HCT116 (cell line): Measurements from ENCODE around the gene TRPM3. TPM values are rescaled to one million over a fixed set of nuclear protein-coding genes. Genes with fewer than 3 reads are reported as not detected.

Experiments
- ATAC-seq: fragments of 200-7000 bp; cut with Tn5 transposase; 2 replicates; pipeline ENCODE4 v1.9.1; 2020; ENCODE audit warnings: mild to moderate bottlenecking, moderate library complexity
- BruUV-seq: library from RNA; stranded (reverse); fragments of 400-500 nt; replicated peaks from 2 replicates; lab custom pipeline; 2021; lab: Mats Ljungman, UMichigan
- CTCF ChIA-PET: fragments of 300-600 bp; sonication (Branson Sonifier 250); formaldehyde crosslinking; loops from one replicate; lab custom pipeline; 2021; ENCODE audit warnings: antibody characterized with exemption; lab: Charles Lee
- POLR2A ChIA-PET: fragments of 300-600, 350-600 bp; sonication (Branson Sonifier 250); formaldehyde crosslinking; loops from one replicate; lab custom pipeline; 2021; ENCODE audit warnings: antibody characterized with exemption; lab: Charles Lee
- RAD21 ChIA-PET, 2 experiments: fragments of 300-600 bp; sonication (Branson Sonifier 250); formaldehyde crosslinking; loops; one replicate each; lab custom pipeline; 2023; ENCODE audit warnings: low total read pairs in 2 of 2; ENCODE audit not compliant: uncharacterized antibody in 2 of 2, unreplicated experiment in 2 of 2, low non-redundant PET in 1 of 2; lab: Charles Lee
- DNase-seq: peaks from one replicate; pipeline ENCODE4 v3.0.0-alpha.2; 2010; ENCODE audit warnings: low read depth, low spot score
- H2AFZ ChIP-seq: fragments of 200-600 bp; shearing (Covaris generic), sonication (generic); 2 replicates; pipeline ENCODE4 v1.6.1; 2017; ENCODE audit warnings: low read depth, mixed run types, mixed read lengths, antibody characterized with exemption, low read length; ENCODE audit not compliant: poor library complexity, severe bottlenecking
- H3K27ac ChIP-seq: 2 replicates; pipeline ENCODE4 v1.5.1; 2012; ENCODE audit warnings: low read depth, low read length
- H3K27me3 ChIP-seq: fragments of 200-600 bp; sonication (generic); 2 replicates; pipeline ENCODE4 v1.6.1; 2016; ENCODE audit warnings: mixed run types, low read length, mixed read lengths; ENCODE audit not compliant: insufficient read depth
- H3K36me3 ChIP-seq, 2 experiments: fragments of 200-500 bp in 1 of 2; fragments of 200-600 bp in 1 of 2; sonication (Bioruptor generic) in 1 of 2; sonication (generic) in 1 of 2; 2 replicates each; pipeline versions ENCODE4 v1.5.1 to v1.6.1; 2014 to 2016; ENCODE audit warnings: low read length in 2 of 2, inconsistent platforms in 1 of 2, mixed read lengths in 1 of 2, mixed run types in 1 of 2; ENCODE audit not compliant: insufficient read depth in 2 of 2, control insufficient read depth in 1 of 2
- H3K4me1 ChIP-seq, 2 experiments: fragments of 200-600 bp in 1 of 2; sonication (generic) in 1 of 2; 2 replicates each; pipeline versions ENCODE4 v1.5.1 to v1.6.1; 2012 to 2017; ENCODE audit warnings: low read length in 2 of 2, inconsistent platforms in 1 of 2, mild to moderate bottlenecking in 1 of 2, mixed read lengths in 1 of 2, mixed run types in 1 of 2, moderate library complexity in 1 of 2; ENCODE audit not compliant: insufficient read depth in 2 of 2, control insufficient read depth in 1 of 2
- H3K4me2 ChIP-seq: fragments of 200-600 bp; sonication (generic); 2 replicates; pipeline ENCODE4 v1.6.1; 2017; ENCODE audit warnings: mixed run types, low read length, mixed read lengths
- H3K4me3 ChIP-seq, 2 experiments: fragments of 200-600 bp in 1 of 2; sonication (generic) in 1 of 2; replicated peaks in 1 of 2; 2 replicates each; pipeline ENCODE4 v1.5.1; 2011 to 2016; ENCODE audit warnings: low read length in 2 of 2, control low read depth in 1 of 2, low read depth in 1 of 2, mild to moderate bottlenecking in 1 of 2, mixed read lengths in 1 of 2, mixed run types in 1 of 2
- H3K79me2 ChIP-seq: fragments of 200-600 bp; sonication (generic); 2 replicates; pipeline ENCODE4 v1.6.1; 2017; ENCODE audit warnings: mild to moderate bottlenecking, mixed run types, low read length, moderate library complexity, mixed read lengths; ENCODE audit not compliant: insufficient read depth
- H3K9ac ChIP-seq: fragments of 200-600 bp; sonication (generic); 2 replicates; pipeline ENCODE4 v1.6.1; 2016; ENCODE audit warnings: low read length, mixed read lengths
- H3K9me2 ChIP-seq: fragments of 200-600 bp; sonication (generic), shearing (Covaris generic); 2 replicates; pipeline ENCODE4 v1.6.1; 2017; ENCODE audit warnings: mixed run types, mild to moderate bottlenecking, moderate library complexity; ENCODE audit not compliant: insufficient read depth
- H3K9me3 ChIP-seq, 2 experiments: fragments of 200-500 bp in 1 of 2; fragments of 200-600 bp in 1 of 2; sonication (Bioruptor generic) in 1 of 2; sonication (generic) in 1 of 2; 2 replicates each; pipeline ENCODE4 v1.6.1; 2014 to 2017; ENCODE audit warnings: low read length in 2 of 2, mixed read lengths in 2 of 2, inconsistent platforms in 1 of 2, low read depth in 1 of 2, mild to moderate bottlenecking in 1 of 2, mixed run types in 1 of 2, moderate library complexity in 1 of 2; ENCODE audit not compliant: control insufficient read depth in 1 of 2, insufficient read depth in 1 of 2
- H4K20me1 ChIP-seq: fragments of 200-600 bp; sonication (generic), shearing (Covaris generic); 2 replicates; pipeline ENCODE4 v1.6.1; 2017; ENCODE audit warnings: mixed run types, mild to moderate bottlenecking, moderate library complexity; ENCODE audit not compliant: insufficient read depth
- CBX3 ChIP-seq: IDR thresholded peaks from 2 replicates; pipeline ENCODE4 v1.6.1; 2012; ENCODE audit warnings: low read depth
- ELF1 ChIP-seq: IDR thresholded peaks from 2 replicates; pipeline ENCODE4 v1.6.1; 2012; ENCODE audit warnings: low read depth, borderline replicate concordance
- EZH2 ChIP-seq: fragments of 200-600 bp; sonication (generic); IDR thresholded peaks from 2 replicates; pipeline ENCODE4 v1.6.1; 2017; ENCODE audit warnings: antibody characterized with exemption, mixed run types
- JUND ChIP-seq: IDR thresholded peaks from 2 replicates; pipeline ENCODE4 v1.6.1; 2012
- POLR2A ChIP-seq: IDR thresholded peaks from 2 replicates; pipeline ENCODE4 v1.7.0; 2011; ENCODE audit warnings: borderline replicate concordance; ENCODE audit not compliant: insufficient read depth, insufficient read length; ENCODE audit errors: extremely low read depth
- RAD21 ChIP-seq: IDR thresholded peaks from 2 replicates; pipeline ENCODE4 v1.6.1; 2012; ENCODE audit warnings: low read depth, mild to moderate bottlenecking
- SP1 ChIP-seq: IDR thresholded peaks from 2 replicates; pipeline ENCODE4 v1.6.1; 2012; ENCODE audit warnings: low read depth
- SRF ChIP-seq: IDR thresholded peaks from 2 replicates; pipeline ENCODE4 v1.6.1; 2012; ENCODE audit warnings: low read depth
- TCF7L2 ChIP-seq: IDR thresholded peaks from 2 replicates; pipeline ENCODE4 v1.7.0; 2011; ENCODE audit warnings: borderline replicate concordance, inconsistent platforms; ENCODE audit not compliant: insufficient read depth, insufficient read length; ENCODE audit errors: extremely low read depth
- YY1 ChIP-seq: IDR thresholded peaks from 2 replicates; pipeline ENCODE4 v1.6.1; 2011; ENCODE audit warnings: low read length, low read depth, moderate library complexity, mild to moderate bottlenecking; ENCODE audit not compliant: insufficient replicate concordance; ENCODE audit errors: extremely low read depth
- ZFX ChIP-seq: fragments of 450-650 bp; IDR thresholded peaks from 2 replicates; pipeline ENCODE4 v1.6.1; 2017
- intact Hi-C: fragments of 100-400 bp; cut with micrococcal nuclease; formaldehyde crosslinking; loops from 2 replicates; pipeline ENCODE4 v1.10.0; 2022
- total RNA-seq: library from RNA; stranded (reverse); gene quantifications from one replicate; pipeline ENCODE4 v1.2.1, GENCODE V29; 2021; ENCODE audit not compliant: unreplicated experiment
- TF ChIP-seq, protein P1 (sequence below): IDR thresholded peaks from 2 replicates; pipeline ENCODE4 v1.6.1; 2012
- TF ChIP-seq, protein P2 (sequence below): IDR thresholded peaks from 2 replicates; pipeline ENCODE4 v1.6.1; 2012; ENCODE audit warnings: low read depth

Gene TRPM3
- total RNA-seq, 1 experiment from 2014 or later = not detected

DNA sequence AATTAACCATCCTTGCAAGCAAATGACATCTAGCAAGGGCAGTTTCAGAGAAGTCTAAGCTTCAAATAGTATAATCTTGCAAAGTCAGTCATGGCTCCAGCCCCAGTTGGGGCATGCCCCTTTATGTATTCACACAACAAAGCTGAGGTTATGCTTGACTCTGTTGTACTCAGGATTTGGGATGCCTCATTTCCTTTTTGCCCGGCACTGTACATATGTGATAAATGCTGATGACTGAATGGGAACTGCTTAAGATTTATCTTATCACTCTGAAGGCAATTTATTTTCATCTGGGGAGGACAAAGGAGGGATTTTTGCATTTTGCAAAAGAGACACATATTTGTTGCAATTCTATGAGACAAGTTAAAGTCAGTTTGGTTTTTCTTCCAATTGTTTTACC is 219.2 kb downstream of the TRPM3 start:
- no peaks in the 10 kb centered on the region for H4K20me1 ChIP-seq
- H3K4me2 ChIP-seq = no peak overlapping the region

More for the DNA sequence above, 219.2 kb downstream of the TRPM3 start:
- H3K27ac ChIP-seq = no peak overlapping the region
- intact Hi-C loops = no loop called here
- no peaks in the 10 kb centered on the region for H3K79me2 ChIP-seq
- no TSS peak for BruUV-seq
- no peaks in the 10 kb centered on the region for H3K9me3 ChIP-seq
- no peak overlapping the region for H2AFZ ChIP-seq
- POLR2A ChIA-PET = no interaction called here
- RAD21 ChIA-PET = no interaction called here
- H3K9me2 ChIP-seq = no peaks in the 10 kb centered on the region
- no peaks in the 10 kb centered on the region for H3K36me3 ChIP-seq
- H3K4me3 ChIP-seq = no peak overlapping the region
- DNase-seq (no peak), ATAC-seq (no peak)
- no peak overlapping the region for H3K9ac ChIP-seq
- peaks cover 44% of the 10 kb centered on the region for H3K27me3 ChIP-seq
- TF ChIP-seq, protein P1, sequence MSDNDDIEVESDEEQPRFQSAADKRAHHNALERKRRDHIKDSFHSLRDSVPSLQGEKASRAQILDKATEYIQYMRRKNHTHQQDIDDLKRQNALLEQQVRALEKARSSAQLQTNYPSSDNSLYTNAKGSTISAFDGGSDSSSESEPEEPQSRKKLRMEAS = no peak
- TF ChIP-seq YY1 = no peak
- TF ChIP-seq SRF = no peak
- TF ChIP-seq TCF7L2 = no peak
- no peak for TF ChIP-seq ELF1
- TF ChIP-seq JUND = no peak
- TF ChIP-seq CBX3 = no peak
- TF ChIP-seq RAD21 = no peak
- TF ChIP-seq, protein P2, sequence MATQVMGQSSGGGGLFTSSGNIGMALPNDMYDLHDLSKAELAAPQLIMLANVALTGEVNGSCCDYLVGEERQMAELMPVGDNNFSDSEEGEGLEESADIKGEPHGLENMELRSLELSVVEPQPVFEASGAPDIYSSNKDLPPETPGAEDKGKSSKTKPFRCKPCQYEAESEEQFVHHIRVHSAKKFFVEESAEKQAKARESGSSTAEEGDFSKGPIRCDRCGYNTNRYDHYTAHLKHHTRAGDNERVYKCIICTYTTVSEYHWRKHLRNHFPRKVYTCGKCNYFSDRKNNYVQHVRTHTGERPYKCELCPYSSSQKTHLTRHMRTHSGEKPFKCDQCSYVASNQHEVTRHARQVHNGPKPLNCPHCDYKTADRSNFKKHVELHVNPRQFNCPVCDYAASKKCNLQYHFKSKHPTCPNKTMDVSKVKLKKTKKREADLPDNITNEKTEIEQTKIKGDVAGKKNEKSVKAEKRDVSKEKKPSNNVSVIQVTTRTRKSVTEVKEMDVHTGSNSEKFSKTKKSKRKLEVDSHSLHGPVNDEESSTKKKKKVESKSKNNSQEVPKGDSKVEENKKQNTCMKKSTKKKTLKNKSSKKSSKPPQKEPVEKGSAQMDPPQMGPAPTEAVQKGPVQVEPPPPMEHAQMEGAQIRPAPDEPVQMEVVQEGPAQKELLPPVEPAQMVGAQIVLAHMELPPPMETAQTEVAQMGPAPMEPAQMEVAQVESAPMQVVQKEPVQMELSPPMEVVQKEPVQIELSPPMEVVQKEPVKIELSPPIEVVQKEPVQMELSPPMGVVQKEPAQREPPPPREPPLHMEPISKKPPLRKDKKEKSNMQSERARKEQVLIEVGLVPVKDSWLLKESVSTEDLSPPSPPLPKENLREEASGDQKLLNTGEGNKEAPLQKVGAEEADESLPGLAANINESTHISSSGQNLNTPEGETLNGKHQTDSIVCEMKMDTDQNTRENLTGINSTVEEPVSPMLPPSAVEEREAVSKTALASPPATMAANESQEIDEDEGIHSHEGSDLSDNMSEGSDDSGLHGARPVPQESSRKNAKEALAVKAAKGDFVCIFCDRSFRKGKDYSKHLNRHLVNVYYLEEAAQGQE = no peak
- TF ChIP-seq SP1 = no peak
- TF ChIP-seq EZH2 = no peak
- no peak for TF ChIP-seq POLR2A
- no peak for TF ChIP-seq ZFX
- CTCF ChIA-PET = no interaction called here
- no peaks in the 10 kb centered on the region for H3K4me1 ChIP-seq
